NB4 (cell line): ENCODE measurements around the gene COL23A1.

Experiments
- DNase-seq: peaks from one replicate; pipeline ENCODE4 v3.0.0; 2010; ENCODE audit warnings: low read depth
- H3K4me3 ChIP-seq: one replicate; pipeline ENCODE4 v1.5.1; 2011; ENCODE audit warnings: mild to moderate bottlenecking, low read depth, low read length, moderate library complexity
- MYC ChIP-seq: IDR thresholded peaks from 2 replicates; pipeline ENCODE4 v1.6.1; 2011; ENCODE audit warnings: low read depth, low read length
- POLR2A ChIP-seq: IDR thresholded peaks from 2 replicates; pipeline ENCODE4 v1.6.1; 2011; ENCODE audit warnings: mild to moderate bottlenecking; ENCODE audit not compliant: insufficient read length; ENCODE audit errors: extremely low read depth
- TF ChIP-seq, protein P1 (sequence below): IDR thresholded peaks from one replicate; pipeline ENCODE4 v1.5.1; 2012; ENCODE audit warnings: low read depth, low read length
- TF ChIP-seq, protein P2 (sequence below): IDR thresholded peaks from 2 replicates; pipeline ENCODE4 v1.6.1; 2011; ENCODE audit warnings: low read depth, low read length

Gene COL23A1

DNA sequence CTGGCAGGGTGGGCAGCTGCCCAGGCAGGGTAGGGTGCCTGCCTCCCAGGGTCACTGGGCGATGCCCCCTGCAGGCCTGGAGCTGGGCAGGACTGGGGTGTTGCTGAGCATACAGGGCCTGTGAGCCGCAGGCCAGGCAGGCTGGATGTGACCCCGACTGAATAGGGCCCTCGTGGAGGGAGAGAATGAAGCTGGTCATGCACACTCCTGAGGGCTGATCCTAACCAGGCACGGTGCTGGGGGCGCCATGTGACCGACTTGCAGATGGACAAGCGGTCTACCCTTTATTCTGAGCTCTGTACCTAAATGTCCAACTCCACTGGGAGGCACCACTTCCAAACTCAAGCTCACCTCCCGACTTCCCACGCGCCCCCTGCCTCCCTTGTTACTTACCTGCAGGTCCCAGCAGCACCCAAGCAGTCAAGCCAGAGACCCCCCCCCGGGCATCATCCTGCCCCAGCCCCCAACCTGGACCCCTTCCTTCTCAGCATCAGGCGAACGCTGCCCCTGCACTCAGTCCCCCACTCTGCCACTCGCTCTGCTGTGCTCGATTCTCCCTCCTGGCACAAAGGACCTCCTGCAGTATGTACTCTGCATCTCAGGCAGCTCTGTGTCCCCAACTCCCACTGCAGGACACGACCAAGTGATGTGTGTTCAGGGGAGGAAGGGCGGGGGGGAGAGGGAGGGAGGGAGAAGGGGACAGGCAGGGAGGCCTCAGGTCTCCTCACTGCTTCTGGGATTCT is 280.8 kb downstream of the COL23A1 start:
- H3K4me3 ChIP-seq: no peak overlapping the region
- no peak for DNase-seq
- TF ChIP-seq, protein P1, sequence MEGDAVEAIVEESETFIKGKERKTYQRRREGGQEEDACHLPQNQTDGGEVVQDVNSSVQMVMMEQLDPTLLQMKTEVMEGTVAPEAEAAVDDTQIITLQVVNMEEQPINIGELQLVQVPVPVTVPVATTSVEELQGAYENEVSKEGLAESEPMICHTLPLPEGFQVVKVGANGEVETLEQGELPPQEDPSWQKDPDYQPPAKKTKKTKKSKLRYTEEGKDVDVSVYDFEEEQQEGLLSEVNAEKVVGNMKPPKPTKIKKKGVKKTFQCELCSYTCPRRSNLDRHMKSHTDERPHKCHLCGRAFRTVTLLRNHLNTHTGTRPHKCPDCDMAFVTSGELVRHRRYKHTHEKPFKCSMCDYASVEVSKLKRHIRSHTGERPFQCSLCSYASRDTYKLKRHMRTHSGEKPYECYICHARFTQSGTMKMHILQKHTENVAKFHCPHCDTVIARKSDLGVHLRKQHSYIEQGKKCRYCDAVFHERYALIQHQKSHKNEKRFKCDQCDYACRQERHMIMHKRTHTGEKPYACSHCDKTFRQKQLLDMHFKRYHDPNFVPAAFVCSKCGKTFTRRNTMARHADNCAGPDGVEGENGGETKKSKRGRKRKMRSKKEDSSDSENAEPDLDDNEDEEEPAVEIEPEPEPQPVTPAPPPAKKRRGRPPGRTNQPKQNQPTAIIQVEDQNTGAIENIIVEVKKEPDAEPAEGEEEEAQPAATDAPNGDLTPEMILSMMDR: no peak
- no peak for TF ChIP-seq POLR2A

DNA sequence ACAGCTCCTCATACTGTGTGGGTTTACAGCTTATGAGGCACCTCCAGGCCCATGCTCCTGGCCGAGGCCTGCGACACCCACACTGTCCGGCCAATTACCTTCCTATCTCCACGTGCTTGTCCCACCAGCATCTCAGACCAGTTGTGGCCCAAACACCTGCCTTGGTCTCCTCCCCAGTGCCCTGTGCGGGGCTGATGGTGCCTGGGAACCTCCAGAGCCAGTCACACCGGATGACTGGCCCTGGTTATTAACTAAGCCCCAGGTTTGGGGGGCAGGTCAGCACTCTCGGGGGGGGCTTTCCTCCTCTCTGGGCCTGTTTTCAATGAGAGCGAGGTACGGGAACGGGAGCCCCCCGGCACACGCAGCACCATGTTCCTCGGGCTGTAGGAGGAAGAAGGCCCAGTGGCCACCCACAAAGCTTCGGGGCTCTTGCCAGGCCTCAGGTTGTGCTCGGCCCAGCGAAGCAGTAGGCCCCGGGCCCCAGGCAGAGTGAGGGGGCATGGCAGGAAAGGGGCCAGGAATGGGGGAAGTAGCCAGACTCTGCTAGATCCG is 281.6 kb downstream of the COL23A1 start:
- TF ChIP-seq, protein P1: no peak
- TF ChIP-seq, protein P2, sequence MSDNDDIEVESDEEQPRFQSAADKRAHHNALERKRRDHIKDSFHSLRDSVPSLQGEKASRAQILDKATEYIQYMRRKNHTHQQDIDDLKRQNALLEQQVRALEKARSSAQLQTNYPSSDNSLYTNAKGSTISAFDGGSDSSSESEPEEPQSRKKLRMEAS: no peak
- TF ChIP-seq MYC: no peak
- TF ChIP-seq POLR2A: no peak
- DNase-seq: no peak
- H3K4me3 ChIP-seq: no peak overlapping the region

DNA sequence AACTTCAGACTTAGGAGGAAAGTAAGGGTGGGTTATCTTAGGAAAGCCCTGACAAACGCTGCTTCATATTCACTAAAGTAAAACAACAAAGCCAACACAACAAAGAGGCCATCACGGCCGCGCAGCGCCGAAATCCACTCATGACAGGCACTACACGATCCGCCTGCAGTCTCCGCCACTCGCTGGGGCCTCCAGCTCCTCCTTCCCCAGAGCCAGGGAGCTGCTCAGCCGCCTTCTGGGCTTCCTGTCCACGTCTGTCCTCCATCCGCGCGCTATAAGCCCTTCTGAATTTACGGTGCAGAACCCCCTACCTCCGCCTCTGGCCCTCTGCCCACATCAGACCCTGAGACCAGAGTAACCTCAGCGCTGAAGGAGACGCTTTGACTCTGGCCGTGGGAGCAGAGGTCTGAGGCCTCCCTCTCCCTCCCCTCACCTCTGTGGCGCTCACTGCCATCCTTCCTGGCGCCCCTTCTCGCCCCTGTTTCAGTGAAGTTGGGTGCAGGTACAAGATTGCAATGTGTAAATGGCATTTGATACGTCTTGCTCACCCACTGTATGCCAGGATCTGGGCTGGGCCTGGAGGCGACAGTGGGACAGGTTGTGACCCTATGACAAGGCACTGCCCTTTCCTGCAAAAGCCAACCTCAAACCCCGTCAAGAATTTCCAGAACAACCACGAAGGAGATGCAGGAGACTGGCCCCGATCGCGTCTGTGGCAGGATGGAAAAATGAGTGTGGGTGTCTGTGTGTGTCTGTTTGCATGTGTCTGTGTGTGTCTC is 282.7 kb downstream of the COL23A1 start:
- no peak overlapping the region for H3K4me3 ChIP-seq
- TF ChIP-seq, protein P1: no peak
- TF ChIP-seq POLR2A (no peak), MYC (no peak)
- TF ChIP-seq, protein P2: no peak
- DNase-seq: no peak

DNA sequence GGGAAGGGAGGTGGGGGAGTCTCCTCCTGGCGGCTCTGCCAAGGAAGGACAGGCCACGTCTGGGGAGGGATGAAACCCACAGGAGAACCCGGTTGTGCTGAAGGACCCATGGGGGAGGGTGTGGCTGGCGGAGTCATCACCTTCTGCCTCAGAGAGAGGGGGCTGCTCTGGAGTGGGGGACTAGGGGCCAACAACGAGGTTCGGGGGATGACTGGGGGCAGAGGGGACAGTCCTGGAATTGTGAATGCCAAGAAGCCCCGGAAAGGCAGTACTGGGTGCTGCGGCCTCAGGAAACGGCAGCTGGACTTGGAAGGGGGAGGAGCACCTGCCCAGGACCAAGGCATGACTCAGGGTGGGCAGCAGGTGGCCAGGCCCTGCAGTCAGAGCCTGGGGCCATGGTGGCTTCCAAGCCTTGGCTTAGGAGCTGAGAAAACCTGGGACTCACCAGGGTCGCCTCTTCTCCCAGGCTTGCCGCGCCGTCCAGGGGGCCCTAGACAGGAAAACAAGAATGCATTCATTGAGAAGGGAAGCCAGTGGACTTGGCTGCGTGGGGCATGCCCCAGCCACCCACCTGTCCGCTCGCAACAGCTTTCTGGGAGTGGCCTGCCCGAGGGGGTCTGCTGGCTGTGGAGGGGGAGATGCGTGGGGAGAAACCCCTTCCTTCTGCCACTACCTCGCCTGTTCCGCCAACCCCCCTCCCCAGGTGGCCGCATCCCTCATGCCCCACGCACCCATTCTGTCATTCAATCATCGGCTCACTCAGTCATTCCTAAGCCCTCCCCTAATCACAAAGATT is 283.6 kb downstream of the COL23A1 start:
- no peak overlapping the region for H3K4me3 ChIP-seq
- TF ChIP-seq POLR2A: no peak
- TF ChIP-seq, protein P2: no peak
- TF ChIP-seq MYC: no peak
- TF ChIP-seq, protein P1: no peak
- DNase-seq: no peak

DNA sequence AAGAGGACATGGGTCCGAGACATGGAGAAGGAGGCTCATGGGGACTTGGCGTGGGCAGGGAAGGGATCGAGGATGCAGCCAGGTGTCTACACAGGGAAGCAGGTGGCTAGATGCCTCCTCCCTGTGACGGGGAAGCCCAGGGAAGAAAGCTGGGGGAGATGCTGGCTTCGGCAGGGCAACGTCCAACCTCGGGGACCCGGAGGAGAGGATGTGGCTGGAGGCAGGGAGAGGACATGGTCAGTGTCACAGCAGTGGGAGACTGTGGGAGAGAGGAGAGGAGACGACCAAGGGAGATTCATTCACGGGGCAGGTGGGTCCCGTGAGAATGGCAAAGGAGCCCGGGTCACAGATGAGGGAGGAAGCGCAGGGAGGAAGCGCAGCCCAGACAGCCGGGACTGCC is 284.4 kb downstream of the COL23A1 start:
- no peak for DNase-seq
- H3K4me3 ChIP-seq: no peak overlapping the region
- no peak for TF ChIP-seq POLR2A
- TF ChIP-seq, protein P1: no peak
- TF ChIP-seq MYC: no peak
- TF ChIP-seq, protein P2: no peak
